NK-92 (cell line): ENCODE results near the gene PAK4.
"Not testable (repeated sequence)": the region's sequence is repeated elsewhere in the genome, so short reads cannot be mapped to it uniquely, and the experiment has no call there.

Source experiments
- DNase-seq: peaks from one replicate; lab custom pipeline; 2025; ENCODE audit not compliant: unreplicated experiment; lab: John Stamatoyannopoulos, UW

PAK4 gene

DNA sequence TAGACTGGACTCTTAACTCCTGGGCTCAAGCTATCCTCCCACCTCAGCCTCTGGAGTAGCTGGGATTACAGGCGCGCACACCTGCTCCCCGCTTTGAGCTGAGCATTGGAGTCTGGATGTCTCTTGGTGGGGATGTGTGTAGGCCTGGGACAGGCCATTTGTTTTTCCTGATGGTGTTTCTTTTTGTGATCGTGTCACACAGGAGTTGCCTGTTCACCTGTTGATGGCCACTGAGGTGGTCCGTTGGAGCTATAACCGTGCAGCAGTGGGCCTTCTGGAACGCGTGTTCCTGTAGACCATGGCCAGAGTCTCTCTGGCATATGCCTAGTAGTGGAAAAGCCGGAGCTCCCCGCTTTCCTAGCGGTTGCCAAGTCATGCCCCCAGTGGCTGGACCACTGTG is 3.5 kb downstream of the PAK4 start:
- no peak for DNase-seq

DNA sequence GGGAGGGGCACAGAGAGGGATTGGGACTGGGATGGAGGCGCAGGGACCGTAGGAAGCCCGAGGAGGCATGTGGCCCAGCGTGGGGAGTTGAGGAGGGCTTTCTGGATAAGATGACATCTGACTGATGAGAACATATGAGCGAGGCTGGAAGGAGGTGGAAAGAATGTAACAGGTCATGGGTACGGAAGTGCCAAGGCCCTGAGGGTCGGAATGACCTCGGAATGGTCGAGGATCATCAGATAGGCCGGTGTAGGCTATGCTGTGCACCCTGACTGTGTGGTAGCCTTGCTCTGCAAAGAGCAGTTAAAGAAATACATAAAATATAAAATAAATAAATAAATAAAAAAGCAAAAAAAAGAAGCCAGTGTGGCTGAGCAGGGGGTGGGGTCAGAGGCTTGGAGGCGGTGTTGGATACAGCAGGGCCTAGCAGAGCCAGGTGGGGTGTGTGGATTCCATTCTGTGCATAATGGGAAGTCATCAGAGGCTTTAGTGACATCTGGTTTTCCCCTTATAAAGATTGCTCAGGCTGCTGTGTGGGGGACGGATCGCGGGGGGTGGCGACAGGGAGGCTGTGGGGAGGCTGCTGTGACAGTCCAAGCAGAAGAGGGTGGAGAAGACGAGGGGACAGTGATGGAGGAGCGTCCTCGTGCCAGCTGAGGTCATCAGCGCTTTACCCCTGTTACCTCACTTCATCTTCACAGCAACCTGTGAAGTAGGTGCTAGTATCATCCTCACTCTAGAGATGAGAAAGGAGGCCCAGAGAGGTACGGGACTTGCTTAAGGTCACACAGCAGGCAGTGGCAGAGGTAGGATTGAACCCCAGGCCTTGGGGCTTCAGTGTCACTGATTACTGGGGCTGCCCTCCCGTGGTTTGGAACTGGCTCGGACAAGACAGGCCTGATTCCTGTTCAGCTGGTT is 5.0 kb downstream of the PAK4 start:
- DNase-seq = no peak

DNA sequence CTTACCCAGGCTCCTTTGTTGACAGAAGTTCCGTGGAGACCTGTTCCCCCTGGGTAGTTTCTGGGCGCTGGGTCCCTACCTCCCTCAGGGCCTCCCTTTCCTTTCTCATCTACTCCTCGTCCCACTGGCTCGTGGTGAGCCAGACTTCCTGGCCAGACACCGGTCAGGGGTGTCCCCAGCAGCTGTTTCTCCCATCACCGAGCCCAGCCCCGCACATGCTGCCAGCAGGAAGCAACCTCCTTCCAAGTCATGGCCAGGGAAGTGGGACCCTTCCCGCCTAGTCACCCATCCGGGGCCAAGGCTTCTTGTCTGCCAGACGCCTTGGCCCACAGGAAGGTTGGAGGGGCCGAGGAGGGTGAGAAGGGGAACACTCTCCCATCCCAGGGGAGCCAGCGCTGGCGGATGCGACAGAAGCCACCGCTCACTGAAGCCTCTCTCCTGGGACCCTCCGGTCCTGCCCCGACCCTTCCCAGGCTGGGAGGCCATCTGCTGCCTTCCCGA is 5.7 kb downstream of the PAK4 start:
- no peak for DNase-seq

DNA sequence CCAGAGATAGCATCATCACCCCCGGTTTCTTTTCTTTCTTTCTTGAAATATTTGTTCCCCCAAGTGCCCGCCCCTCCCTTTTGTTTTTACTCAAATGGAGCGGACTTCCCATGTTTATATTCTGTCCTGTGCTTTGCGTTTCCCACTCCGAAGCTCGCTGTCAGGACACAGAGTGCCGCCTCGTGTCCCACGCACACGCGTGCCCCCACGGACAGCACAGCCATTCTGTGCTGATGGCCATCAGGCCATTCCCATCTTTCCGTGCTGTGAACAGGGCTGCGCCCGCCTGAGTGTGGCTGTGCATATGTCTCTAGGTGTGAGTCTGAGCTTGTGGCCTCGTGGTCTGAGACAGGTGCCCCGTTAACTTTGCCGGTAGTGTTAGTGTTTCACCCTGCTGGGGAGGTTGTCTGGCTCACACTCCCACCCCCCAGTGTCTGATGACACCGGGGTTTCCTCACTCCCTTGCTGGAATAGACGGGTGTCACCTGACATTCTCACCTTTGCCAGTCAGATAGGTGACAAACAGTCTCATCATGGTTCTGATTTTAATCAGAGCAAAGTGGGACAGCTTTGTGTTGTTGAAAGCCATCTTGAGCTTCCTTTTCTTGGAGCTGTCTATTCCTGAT is 6.9 kb downstream of the PAK4 start:
- no peak for DNase-seq

DNA sequence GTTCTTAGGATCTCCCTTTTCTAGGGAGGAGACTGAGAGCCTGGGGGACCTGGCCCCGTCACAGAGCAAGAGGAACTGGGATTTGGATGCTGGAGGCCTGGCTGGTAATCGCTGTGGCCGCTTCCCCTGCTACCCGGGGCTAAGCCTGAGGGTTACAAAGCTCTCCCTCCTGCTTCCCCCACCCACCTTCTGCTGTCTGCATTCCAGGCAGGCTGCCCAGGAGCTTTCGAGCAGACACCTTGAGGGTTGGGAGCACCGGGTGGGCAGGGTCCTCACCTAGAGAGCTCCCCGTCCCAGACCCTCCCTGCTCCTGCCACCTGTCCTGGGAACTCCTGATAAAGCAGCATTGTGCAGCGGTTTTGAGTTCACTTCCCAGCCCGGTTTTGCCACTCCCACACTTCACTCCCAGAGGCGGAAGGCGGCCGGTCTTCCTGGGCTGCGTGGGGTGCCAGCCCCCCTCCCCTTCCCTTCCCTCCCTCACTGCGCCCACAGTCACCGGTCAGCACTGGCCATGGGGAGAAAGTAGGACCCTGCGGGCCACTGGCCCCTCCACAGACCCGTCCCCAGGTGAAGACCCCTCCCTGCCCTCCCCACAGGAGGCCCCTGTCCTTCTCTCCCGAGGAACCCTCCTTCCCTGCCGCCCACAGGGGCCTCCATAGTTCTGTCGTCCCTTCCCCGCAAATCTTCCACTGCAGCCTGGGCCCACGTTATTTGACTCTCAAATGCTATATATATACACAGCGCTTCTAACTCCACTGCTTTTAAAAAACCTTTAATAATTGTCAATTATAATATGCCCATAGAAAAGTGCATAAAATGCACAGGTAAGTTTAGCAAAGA is 8.1 kb downstream of the PAK4 start:
- DNase-seq = no peak

DNA sequence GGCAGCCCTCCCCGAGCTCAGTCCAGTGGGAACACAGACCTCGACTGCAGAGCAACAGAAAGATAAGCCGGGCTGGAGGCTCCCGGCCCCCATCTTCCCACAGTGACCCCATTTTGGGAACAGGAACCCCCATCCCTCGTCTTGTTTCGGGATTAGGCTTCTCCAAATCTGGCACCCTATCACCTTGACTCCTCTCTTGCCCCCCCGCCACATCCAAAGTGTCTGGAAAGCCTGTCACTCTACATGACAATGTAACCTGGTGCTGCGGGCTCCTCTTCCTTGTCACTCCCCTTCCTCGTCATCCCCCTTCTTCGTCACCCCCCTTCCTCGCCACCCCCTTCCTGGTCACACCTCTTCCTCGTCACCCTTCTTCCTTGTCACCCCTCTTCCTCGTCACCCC is 10.1 kb downstream of the PAK4 start:
- no peak for DNase-seq

DNA sequence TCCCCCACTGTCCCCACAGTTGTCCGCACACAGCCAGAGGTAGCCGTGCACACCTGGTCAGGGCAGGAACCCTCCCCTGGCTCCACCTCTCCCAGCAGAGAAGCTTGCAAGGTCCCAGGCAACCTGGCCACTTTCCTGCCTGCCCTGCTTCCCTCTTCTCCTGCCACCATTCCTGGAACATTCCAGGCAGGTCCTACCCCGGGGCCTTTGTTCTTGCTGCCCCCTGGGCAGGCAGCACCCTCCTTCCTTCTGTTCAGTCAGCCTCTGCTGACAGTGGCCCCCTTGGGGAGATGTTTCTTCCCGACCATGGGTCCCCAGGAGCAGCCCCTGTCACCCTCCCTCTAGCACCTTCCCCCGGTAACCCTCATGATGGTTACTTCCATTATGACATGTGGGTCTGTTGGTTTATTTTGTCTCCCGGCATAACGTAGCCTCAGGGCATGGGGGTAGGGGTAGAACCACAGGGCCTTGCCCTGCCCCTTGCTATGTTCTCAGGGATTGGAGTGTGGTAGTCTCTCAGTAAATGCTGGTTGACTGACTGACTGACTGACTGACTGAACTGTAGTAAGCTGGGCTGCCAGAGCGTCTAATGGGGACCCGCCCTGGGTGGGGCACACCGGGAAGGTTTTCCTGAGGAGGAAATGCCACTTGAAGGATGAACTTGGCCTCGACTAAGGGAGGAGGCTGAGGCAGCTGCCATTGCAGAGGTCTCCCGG is 10.8 kb downstream of the PAK4 start:
- DNase-seq = no peak

DNA sequence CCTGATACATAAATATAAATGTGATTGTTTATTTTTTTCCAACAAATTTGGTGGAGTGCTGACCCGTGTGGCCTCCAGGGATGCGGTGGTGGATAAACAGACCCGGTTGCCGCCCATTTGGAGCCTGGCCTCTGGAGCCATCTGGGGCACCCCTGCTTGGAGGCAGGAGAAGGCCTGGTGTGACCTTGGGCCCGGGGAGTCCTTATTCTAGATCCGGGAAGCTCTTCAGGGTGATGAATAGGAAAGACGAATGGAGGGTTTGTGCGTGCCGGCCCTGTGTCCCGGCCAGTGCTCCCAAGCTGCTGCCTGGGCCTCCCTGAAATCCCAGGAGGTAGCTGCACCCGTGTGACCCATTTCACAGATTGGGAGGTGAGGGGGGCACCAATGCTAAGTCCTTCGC is 11.5 kb downstream of the PAK4 start:
- no peak for DNase-seq

DNA sequence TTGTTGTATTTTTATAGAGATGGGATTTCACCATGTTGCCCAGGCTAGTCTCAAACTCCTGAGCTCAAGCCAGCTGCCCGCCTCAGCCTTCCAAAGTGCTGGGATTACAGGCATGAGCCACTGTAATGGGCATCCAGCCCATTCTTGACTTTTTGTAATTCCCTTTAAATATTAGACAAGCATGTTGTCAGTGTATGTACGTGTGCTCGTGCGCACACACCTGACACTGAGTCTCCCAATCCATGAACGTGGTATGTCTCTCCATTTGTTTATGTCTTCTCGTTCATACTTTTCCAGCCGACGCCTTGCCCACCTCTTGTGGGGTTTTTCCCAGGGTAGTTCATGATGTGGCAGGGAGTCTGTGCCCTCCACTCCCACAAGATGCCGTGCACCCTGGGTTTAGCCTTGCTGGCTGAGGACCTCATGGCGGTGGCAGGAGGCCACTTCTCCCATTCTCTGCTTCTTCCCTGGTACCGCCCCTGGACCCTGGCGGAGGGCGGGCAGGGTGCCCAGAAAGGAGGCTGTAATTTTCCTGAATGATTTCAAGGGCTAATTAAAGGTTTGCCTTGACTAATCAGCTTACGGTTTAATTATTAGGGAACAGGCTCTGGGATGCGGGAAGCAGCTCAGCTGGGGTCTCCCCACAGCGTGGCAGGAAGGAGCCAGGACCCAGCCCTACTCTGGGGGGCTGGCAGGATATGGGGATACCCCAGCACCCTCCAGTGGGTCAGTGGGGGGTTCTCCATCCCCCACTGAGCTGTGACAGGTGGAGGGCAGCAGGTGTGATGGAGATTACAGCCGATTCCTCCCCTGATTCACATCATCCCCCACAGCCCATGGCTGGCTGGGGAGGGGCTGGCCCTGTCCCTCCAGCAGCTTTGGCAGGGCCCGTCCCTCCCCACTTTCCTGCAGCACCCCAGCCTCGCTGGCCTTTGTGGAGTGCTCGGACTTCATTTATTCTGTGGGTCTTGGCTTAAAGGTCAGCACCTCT is 12.9 kb downstream of the PAK4 start:
- DNase-seq = no peak

DNA sequence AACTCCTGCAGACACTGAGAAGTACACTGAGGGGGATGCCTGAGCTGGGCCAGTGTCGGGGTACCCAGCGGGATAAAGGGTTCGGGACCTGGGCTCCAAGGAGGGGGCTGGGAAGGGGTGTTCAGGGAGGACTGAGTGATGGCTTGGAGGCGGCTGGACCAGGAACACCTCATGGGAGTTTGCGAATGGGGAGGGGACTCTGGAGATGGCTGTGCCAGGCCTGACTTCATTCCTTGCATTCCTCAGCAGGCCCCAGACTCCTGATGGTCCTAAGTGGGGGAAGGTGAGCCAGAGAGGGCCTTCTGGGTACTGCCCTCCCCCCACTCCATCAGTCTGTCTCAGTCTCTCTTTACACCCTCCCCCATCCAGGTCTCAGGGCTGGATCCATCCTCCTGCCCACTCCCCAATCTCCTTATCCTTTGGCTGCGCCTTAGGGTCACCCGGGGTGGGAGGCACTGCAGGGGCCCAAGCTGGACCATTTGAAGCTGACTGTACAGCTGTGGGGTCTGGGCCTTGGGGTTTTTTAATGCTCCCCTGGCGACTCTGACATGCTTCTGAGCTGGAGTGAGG is 13.8 kb downstream of the PAK4 start:
- no peak for DNase-seq

DNA sequence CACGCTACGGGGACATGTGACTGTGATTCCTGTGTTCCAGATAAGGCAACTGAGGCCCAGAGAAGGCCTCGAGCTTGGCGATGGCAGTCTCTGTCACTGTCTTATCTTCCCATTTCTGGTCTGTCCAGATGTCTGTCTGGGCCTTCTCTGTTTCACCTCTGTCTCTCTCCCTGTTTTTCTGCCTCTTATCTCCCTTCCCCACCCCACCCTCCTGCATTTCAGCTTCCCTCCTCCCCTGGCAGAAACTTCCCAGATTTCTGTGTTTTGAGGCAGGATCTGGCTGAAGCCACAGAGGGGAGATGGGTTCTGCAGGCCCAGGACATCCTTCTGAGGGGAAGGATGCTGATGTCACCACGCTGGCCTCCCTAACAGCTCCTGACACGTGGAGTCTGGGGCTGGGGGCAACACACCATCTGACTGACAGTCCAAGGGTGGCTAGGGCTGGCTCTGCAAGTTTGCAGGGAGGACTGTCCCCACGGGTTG is 14.4 kb downstream of the PAK4 start:
- no peak for DNase-seq

DNA sequence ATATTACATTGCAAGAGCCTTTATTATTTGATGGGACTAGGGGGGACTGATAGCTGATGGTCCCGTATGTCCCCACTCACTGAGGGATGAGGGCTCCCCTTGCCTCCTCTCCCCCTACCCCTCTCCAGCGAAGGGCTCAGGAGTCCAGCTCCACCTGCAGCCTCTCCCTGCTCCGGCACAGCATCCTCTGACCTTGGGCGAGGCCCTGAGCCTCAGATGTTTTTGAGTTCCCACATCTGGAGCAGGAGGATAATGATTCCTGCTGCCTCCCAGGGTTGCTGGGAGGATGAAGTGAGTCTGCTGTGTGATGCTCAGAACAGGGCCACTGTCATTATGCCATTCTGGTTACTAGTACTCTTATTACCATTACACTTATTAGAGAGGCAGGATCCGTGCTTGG is 15.0 kb downstream of the PAK4 start:
- DNase-seq = no peak

DNA sequence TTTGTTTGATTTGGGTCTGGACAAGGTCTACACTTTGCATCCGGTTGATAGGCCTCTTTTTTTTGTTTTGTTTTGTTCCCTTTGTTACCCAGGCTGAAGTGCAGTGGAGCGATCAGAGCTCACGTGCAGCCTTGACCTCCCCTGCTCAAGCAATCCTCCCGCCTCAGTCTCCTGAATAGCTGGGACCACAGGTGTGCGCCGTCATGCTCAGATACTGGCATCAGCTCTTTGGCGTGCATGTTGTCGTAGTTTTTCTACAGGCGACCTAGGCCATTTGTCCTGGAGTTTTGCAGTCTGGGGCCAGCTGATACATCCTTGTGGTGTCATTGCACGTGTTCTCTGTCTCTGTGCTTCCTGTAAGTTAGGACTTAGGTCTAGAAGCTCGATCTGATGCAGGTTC is 16.3 kb downstream of the PAK4 start:
- no peak for DNase-seq

DNA sequence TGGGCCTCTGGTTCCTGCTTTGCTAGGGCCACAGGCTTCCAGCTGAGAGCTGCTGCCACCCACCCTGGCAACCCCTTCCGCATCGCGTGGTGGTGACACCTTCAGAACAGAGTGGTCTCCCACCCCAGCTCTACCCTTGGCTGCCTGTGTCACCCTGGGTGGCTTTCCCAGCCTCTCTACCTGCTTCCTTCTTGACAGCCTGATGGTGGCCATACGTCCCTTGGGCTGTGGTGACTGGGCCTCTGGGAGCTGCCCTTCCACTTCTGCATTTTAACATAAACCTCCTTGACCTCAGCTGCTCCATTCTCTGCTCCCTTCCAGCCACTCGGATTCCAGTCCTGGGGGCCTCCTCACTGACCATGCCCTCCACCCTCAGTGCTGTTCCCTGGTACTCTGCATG is 17.0 kb downstream of the PAK4 start:
- no peak for DNase-seq

DNA sequence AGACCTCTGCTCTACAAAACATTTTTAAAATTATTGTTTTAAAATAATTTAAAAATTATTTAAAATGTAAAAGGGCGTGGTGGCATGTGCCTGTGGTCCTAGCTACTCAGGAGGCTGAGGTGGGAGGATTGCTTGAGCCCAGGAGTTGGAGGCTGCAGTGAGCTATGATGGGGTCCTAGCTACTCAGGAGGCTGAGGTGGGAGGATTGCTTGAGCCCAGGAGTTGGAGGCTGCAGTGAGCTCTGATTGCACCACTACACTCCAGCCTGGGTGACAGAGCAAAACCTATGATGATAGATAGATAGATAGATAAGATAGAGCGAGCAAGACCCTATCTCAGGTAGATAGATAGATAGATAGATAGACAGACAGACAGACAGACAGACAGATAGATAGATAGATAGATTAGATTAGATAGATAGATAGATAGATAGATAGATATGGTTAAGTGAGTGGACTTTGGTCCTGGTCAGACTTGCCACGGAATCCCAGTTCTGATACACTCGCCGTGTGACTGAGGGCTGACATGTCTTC is 18.2 kb downstream of the PAK4 start:
- DNase-seq = not testable (repeated sequence)

DNA sequence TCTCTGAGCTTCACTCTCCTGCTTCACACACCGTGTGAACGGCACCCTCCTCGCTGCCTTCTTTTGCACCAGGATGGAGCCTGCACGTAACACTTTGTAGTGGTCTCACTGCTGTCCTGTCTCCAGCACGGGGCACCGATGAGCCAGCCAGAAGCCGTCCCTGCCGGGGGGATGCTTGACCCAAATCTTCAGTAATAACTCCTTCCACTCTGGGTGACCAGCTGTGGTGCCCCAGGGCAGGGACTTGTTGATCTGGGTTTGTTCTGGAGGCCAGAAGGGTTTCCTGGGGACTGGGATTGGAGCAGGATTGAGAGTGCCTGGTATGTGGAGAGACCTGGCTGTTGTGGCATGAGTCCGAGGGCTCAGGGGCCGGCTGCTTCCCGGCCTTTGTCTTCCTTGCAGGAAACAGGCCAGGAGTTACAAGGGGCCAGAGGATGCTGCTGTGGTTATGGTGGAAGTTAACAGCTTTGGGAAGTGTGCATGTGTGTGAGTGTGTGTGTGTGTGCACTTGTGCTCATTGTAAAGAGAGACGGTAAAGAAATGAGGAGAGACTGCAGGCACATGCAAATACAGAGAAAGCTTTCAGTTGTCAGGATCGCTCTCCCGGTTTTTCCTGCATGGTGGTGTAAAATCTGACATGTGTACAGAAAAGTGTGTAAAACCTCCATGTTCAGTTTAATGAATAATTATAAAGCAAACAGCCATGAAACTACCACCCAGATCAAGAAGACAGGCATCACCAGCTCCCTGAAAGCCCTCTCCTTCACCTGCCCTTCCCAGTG is 18.9 kb downstream of the PAK4 start:
- no peak for DNase-seq

DNA sequence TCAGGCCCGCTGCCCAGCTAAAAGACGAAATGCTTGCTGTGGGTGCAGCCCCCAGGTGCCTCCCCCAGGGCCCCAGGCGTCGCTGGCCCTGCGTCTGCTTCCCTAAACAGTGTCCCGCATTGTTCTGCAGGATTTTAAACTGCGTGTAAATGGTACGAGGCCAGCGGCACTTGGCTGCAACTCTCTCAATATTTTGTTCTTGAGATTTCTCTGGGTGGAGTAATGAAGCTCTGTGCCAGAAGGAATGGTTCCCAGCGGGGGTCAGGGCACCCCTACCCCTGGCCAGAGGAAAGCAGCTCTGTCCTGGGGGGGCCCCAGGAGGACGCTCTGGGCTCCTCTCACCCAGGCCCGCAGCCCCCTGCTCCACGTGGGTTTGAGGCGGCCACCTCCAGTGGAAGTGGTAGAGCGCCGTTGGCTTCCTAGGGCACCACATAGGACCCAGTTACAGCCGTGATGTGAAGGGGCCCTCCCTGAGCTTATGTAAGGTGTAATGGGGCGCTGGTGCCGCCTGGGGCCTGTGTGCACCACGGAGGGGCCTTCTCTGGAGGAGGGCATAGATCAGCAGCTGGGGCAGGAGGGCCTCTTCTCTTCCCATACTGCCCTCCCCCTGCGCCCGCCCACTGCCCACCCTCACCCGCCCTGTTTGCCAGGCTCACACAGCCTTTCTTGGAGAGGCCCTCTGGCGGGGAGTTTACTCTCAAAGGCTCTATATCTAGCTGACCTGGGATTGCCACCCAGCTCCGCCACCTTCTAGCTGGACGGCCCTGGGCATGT is 19.8 kb downstream of the PAK4 start:
- DNase-seq = no peak
